ENCODE results near the gene TBXAS1.

The TBXAS1 gene

GRCh38 chr7:139853506-139854123 is 24.6 kb downstream of the TBXAS1 start:
- TF ChIP-seq ZNF426 (tag by site-specific recombination; IDR thresholded peaks at IDR 0.05) = no peak
- TF ChIP-seq ZNF514 (tag by site-specific recombination; IDR thresholded peaks at IDR 0.05) = no peak
- TF ChIP-seq ZNF292 (tag by site-specific recombination; IDR thresholded peaks at IDR 0.05; ENCODE audit: borderline replicate concordance, low read depth) = no peak
- no peak for TF ChIP-seq EGR2 (tag by site-specific recombination; IDR thresholded peaks at IDR 0.05; ENCODE audit: low read depth)
- TF ChIP-seq ZNF626 (tag by site-specific recombination; IDR thresholded peaks at IDR 0.05) = no peak
- no peak for TF ChIP-seq ZFP3 (tag by site-specific recombination; IDR thresholded peaks at IDR 0.05; ENCODE audit: low read depth)
- no peak for TF ChIP-seq ZFP41 (tag by site-specific recombination; IDR thresholded peaks at IDR 0.05; ENCODE audit: borderline replicate concordance)
- no peak for TF ChIP-seq ATF2 (tag by site-specific recombination; IDR thresholded peaks at IDR 0.05; ENCODE audit: low read depth)
- no peak for TF ChIP-seq ZNF473 (tag by site-specific recombination; IDR thresholded peaks at IDR 0.05)
- no peak for TF ChIP-seq ZNF521 (tag by site-specific recombination; IDR thresholded peaks at IDR 0.05)
- Histone ChIP-seq H3K4me3 (ENCODE audit: low read depth, low read length) (no peak overlapping the region), H3K9me3 (ENCODE audit: control insufficient read depth, insufficient read depth, low read depth, low read length) (no peaks in the 10 kb centered on the region), H3K27ac (ENCODE audit: extremely low read depth, low read depth, low read length) (no peak overlapping the region), H3K4me1 (ENCODE audit: control insufficient read depth, insufficient read depth, low read length) (no peaks in the 10 kb centered on the region), H3K36me3 (ENCODE audit: control insufficient read depth in 2 of 2, insufficient read depth in 1 of 2, low read length in 2 of 2) (no peaks in the 10 kb centered on the region)
- POLR2A ChIA-PET = no interaction called here
- CTCF ChIA-PET = no interaction called here

GRCh38 chr7:139854124-139854511 is 25.1 kb downstream of the TBXAS1 start:
- no peaks in the 10 kb centered on the region for H3K36me3 ChIP-seq (ENCODE audit: control insufficient read depth in 2 of 2, insufficient read depth in 1 of 2, low read length in 2 of 2)
- H3K4me1 ChIP-seq (ENCODE audit: control insufficient read depth, insufficient read depth, low read length) = no peaks in the 10 kb centered on the region
- TF ChIP-seq KLF9 (tag by site-specific recombination; IDR thresholded peaks at IDR 0.05; ENCODE audit: low read depth) (no peak), ZBTB6 (tag by site-specific recombination; IDR thresholded peaks at IDR 0.05) (no peak), ZSCAN30 (tag by site-specific recombination; IDR thresholded peaks at IDR 0.05) (no peak), ZNF366 (tag by site-specific recombination; conservative IDR thresholded peaks at IDR 0.05) (no peak)
- H3K4me3 ChIP-seq (ENCODE audit: low read depth, low read length) = no peak overlapping the region
- POLR2A ChIA-PET = no interaction called here
- no peaks in the 10 kb centered on the region for H3K9me3 ChIP-seq (ENCODE audit: control insufficient read depth, insufficient read depth, low read depth, low read length)
- H3K27ac ChIP-seq (ENCODE audit: extremely low read depth, low read depth, low read length) = no peak overlapping the region
- CTCF ChIA-PET = no interaction called here

GRCh38 chr7:139854803-139855497 is 25.9 kb downstream of the TBXAS1 start:
- ChIA-PET CTCF (no interaction called here), POLR2A (no interaction called here)
- Histone ChIP-seq H3K36me3 (ENCODE audit: control insufficient read depth in 2 of 2, insufficient read depth in 1 of 2, low read length in 2 of 2) (no peaks in the 10 kb centered on the region), H3K4me3 (ENCODE audit: low read depth, low read length) (no peak overlapping the region), H3K27ac (ENCODE audit: extremely low read depth, low read depth, low read length) (no peak overlapping the region), H3K9me3 (ENCODE audit: control insufficient read depth, insufficient read depth, low read depth, low read length) (no peaks in the 10 kb centered on the region), H3K4me1 (ENCODE audit: control insufficient read depth, insufficient read depth, low read length) (no peaks in the 10 kb centered on the region)
- TF ChIP-seq BCL6B (tag by site-specific recombination; IDR thresholded peaks at IDR 0.05) (no peak), ZNF202 (tag by site-specific recombination; IDR thresholded peaks at IDR 0.05; ENCODE audit: borderline replicate concordance) (no peak), ZNF37A (tag by site-specific recombination; IDR thresholded peaks at IDR 0.05) (no peak), ZNF830 (tag by site-specific recombination; IDR thresholded peaks at IDR 0.05; ENCODE audit: low read depth) (no peak), ZNF610 (tag by site-specific recombination; IDR thresholded peaks at IDR 0.05; ENCODE audit: borderline replicate concordance) (no peak), ZNF561 (tag by site-specific recombination; IDR thresholded peaks at IDR 0.05; ENCODE audit: borderline replicate concordance) (no peak), ZNF48 (tag by site-specific recombination; IDR thresholded peaks at IDR 0.05) (no peak)
